ENCODE results near the gene MAP3K5. TPM values are rescaled to one million over a fixed set of nuclear protein-coding genes. Genes with fewer than 3 reads are reported as not detected.

MAP3K5 gene
- total RNA-seq, 4 donors from 2014 or later, result 18.7 to 24.1 (median 20.7) TPM

GRCh38 chr6:136655239-136656014, 136.8 kb downstream of the MAP3K5 start:
- no peak overlapping the region for H3K4me3 ChIP-seq
- no peaks in the 10 kb centered on the region for H3K4me1 ChIP-seq
- TF ChIP-seq POLR2A (IDR thresholded peaks at IDR 0.05; ENCODE audit: low read depth) (no peak), EP300 (IDR thresholded peaks at IDR 0.05) (no peak), POLR2AphosphoS5 (IDR thresholded peaks at IDR 0.05) (no peak), CTCF (IDR thresholded peaks at IDR 0.05) (no peak)
- no peaks in the 10 kb centered on the region for H3K9me3 ChIP-seq
- H3K36me3 ChIP-seq, result peaks cover 0 to 26% (median 11%) of the 10 kb centered on the region in 4 donors
- H3K27ac ChIP-seq (replicated peaks in 1 of 4), result no peak overlapping the region
- DNase-seq (ENCODE audit: extremely low spot score), result no peak
- intact Hi-C loops (cut with DNase I), result no loop called here
- WGBS, result 90% methylated on average over 6 of the region's 6 CpGs
- no peaks in the 10 kb centered on the region for H3K27me3 ChIP-seq

- intact Hi-C loops (cut with DNase I), result no loop called here
These were observed 138.2 kb downstream of the MAP3K5 start for GRCh38 chr6:136654086-136654485.

DNA sequence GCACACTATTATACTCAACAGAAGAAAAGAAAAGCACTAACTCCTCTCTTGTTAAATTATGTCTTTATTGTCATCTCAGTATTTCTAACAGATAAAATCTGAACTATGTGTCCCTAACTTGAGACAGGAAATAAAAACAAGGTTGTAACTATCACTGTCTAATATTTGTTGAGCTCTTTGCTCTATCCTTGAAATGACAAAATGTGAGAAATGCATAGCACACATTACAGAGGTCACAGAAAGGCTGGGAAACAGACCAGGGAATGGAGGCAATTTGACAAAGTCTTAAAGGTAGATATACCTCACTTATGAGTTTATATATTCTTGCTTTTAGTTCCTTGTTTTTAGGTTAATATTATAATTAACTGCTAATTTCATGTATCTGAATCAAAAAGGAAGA, 139.6 kb downstream of the MAP3K5 start:
- Histone ChIP-seq H3K4me1 (peaks cover 5 to 12% (median 9%) of the 10 kb centered on the region in 4 donors), H3K4me3 (no peak overlapping the region), H3K9me3 (no peaks in the 10 kb centered on the region), H3K36me3 (peaks cover 0 to 18% (median 6%) of the 10 kb centered on the region in 4 donors), H3K27me3 (no peaks in the 10 kb centered on the region), H3K27ac (replicated peaks in 1 of 4) (no peak overlapping the region)
- DNase-seq (ENCODE audit: extremely low spot score), result no peak
- intact Hi-C loops (cut with DNase I), result no loop called here
- TF ChIP-seq CTCF (IDR thresholded peaks at IDR 0.05), result no peak
- TF ChIP-seq EP300 (IDR thresholded peaks at IDR 0.05), result no peak
- TF ChIP-seq POLR2A (IDR thresholded peaks at IDR 0.05; ENCODE audit: low read depth), result no peak
- TF ChIP-seq POLR2AphosphoS5 (IDR thresholded peaks at IDR 0.05), result no peak

More at GRCh38 chr6:136654086-136654485, 138.2 kb downstream of the MAP3K5 start:
- peaks cover 0 to 26% (median 11%) of the 10 kb centered on the region in 4 donors for H3K36me3 ChIP-seq
- H3K9me3 ChIP-seq, result no peaks in the 10 kb centered on the region
- no peak for DNase-seq (ENCODE audit: extremely low spot score)
- H3K4me1 ChIP-seq, result no peaks in the 10 kb centered on the region
- no peak overlapping the region for H3K27ac ChIP-seq (replicated peaks in 1 of 4)
- 95% methylated on average over 2 of the region's 2 CpGs for WGBS
- TF ChIP-seq CTCF (IDR thresholded peaks at IDR 0.05) (no peak), POLR2A (IDR thresholded peaks at IDR 0.05; ENCODE audit: low read depth) (no peak), POLR2AphosphoS5 (IDR thresholded peaks at IDR 0.05) (no peak), EP300 (IDR thresholded peaks at IDR 0.05) (no peak)
- H3K27me3 ChIP-seq, result no peaks in the 10 kb centered on the region
- H3K4me3 ChIP-seq, result no peak overlapping the region

- WGBS, result 86% methylated on average over 2 of the region's 2 CpGs
- intact Hi-C loops (cut with DNase I), result no loop called here
- Histone ChIP-seq H3K36me3 (peaks cover 0 to 16% (median 5%) of the 10 kb centered on the region in 4 donors), H3K9me3 (no peaks in the 10 kb centered on the region), H3K4me1 (peaks cover 12 to 18% (median 16%) of the 10 kb centered on the region in 4 donors), H3K27me3 (no peaks in the 10 kb centered on the region), H3K4me3 (no peak overlapping the region), H3K27ac (replicated peaks in 1 of 4) (no peak overlapping the region)
- no peak for DNase-seq (ENCODE audit: extremely low spot score)
- no peak for TF ChIP-seq CTCF (IDR thresholded peaks at IDR 0.05)
- TF ChIP-seq POLR2AphosphoS5 (IDR thresholded peaks at IDR 0.05), result no peak
- TF ChIP-seq POLR2A (IDR thresholded peaks at IDR 0.05; ENCODE audit: low read depth), result no peak
- no peak for TF ChIP-seq EP300 (IDR thresholded peaks at IDR 0.05)
These were observed 140.3 kb downstream of the MAP3K5 start for GRCh38 chr6:136651982-136652381.
